GM18868 (cell line): ENCODE measurements around the gene SUGP1.

Experiments
- ATAC-seq: cut with Tn5 transposase; IDR thresholded peaks from one replicate; pipeline ENCODE4 v1.9.1; 2021; ENCODE audit warnings: mild to moderate bottlenecking, moderate library complexity; ENCODE audit not compliant: unreplicated experiment

The SUGP1 gene

GRCh38 chr19:19342086-19343015, 22.0 kb upstream of the SUGP1 start:
- ATAC-seq, result no peak

- no peak for ATAC-seq
Measured at GRCh38 chr19:19341026-19341425, 20.7 kb upstream of the SUGP1 start.

DNA sequence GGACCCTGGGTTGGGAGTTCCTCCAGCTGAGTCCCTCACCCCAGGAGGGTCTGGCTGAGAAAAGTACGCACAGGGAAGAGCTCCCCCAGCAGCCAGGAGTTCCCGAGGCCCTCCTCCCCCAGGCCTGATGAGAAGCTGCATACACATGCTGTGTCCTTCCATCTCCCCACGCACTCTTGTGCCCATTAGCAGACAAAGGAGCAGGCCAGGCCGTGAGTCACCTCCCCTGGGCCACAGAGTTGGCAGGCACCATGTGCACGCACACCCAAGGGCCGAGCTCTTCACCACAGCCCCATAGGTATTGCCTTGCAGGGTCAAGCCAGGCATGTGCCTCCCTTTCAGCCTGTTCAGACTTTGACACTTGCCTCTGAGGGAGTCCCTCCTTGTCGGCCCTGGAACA, 17.8 kb upstream of the SUGP1 start:
- no peak for ATAC-seq

GRCh38 chr19:19337120-19337519, 16.8 kb upstream of the SUGP1 start:
- no peak for ATAC-seq

- ATAC-seq, result no peak
Measured at GRCh38 chr19:19336597-19336996, 16.3 kb upstream of the SUGP1 start.

DNA sequence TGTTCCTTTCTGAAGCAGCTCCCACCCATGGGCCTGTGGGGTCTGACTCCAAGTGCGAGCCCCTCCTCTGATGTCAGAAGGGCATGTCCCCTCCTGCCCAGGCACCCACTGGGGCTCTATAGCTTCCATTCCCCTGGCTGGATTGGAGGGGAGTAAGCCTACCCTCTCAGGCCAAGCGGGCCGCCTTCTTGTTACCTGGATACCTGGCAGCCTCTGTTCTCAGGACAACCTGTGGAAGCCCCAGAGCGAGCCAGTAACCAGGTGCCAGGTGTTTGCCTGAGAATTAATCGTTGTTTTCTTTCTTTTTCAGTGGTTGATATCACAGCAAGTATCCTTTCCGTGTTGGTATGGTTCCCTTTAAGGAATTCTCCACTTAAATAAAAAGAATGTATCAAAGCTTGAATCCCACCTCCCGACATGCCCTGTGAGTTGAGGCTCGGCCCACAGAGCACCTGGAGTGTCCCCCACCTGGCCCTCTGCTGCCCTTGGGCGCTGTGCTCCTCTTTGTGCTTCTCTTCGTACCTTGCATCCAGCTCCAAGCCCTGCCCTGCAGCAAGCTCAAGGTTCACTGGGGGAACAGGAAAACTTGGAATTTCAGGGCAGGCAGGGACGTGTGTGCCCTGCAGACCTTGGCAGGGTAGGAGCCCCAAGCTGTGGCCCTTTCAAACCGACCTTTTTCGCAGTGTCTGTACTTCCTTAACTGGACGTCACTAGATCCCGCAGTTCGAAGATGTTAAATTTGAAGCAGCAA, 15.3 kb upstream of the SUGP1 start:
- ATAC-seq, result no peak

DNA sequence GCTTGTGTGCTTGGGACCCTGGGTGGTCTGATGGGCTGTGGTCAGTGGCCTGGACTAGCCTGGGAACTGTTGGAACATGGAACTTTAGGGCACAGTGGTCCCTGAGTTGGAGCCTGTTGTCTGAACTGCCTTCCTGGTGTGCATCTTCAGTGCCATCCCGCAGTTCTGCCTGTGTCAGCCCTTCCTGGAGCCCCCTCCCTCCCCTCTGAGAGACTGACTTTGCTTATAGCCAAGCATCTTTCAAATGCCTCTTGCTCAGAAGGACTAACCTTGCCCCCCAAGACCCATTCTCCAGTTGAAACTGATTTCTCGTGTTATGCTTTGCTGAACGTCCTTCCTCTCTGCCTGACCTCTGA, 14.7 kb upstream of the SUGP1 start:
- no peak for ATAC-seq

DNA sequence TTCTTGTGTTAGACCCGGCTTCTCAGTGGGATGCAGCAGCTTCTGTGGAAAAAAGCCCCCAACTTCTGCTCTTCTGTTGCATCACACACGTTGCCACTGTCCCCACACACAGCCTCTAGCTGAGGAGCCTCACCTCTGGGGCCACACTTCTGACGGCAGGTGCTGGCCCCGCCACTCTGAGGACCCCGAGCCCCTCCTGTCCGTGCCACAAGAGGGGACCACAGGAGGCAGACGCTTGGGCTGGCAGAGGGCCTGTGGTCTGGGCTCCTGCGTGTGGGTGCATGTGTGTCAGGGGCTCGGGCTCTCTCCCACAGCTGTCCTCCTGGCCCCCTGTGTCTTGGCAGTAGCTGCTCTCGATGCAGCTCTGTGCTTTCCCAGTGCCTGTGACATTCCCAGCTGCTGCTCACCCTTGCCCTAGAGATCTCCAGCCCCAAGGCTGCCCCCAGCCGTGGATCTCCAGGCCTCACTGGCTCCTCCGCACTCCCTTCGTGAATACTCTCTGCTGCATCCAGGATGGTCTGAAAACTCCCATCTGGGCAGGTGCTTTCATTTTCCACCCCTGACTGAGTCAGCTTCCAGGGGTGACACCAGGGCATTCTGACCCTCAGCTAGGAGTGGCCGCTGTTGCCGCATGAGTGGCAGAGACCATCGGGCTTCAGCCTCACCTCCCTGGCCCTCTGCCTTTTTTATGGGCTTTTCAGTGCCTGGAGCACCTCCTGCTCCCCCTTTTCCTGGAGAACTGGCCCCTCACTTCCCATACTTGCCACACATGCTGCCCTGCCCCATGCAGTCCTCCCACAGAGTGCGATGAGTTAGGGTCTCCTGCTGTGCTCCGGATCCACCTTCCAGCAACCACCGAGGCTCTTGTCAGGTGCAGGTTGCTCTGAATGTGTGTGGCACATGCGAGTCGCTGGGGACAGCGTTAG, 14.0 kb upstream of the SUGP1 start:
- no peak for ATAC-seq

- ATAC-seq, result no peak
Measured at GRCh38 chr19:19329126-19329525, 8.8 kb upstream of the SUGP1 start.

DNA sequence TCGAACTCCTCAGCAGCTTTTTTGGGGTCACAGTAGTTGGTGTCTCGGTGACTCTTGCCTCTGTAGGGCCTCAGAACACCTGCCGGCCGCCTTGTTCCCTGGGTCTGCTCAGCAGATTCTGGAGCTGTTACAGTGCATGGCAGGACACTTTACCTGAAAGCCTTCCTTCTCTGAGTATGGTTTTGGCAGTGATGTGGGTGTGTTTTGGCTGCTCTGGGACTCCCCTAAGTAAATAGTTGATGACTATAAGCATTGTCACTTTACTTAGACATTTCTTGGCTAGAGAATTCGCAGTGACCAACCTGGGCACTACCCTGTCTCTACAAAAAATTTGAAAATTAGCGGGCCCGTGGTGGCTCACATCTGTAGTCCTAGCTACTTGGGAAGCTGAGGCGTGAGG, 7.4 kb upstream of the SUGP1 start:
- ATAC-seq, result no peak

DNA sequence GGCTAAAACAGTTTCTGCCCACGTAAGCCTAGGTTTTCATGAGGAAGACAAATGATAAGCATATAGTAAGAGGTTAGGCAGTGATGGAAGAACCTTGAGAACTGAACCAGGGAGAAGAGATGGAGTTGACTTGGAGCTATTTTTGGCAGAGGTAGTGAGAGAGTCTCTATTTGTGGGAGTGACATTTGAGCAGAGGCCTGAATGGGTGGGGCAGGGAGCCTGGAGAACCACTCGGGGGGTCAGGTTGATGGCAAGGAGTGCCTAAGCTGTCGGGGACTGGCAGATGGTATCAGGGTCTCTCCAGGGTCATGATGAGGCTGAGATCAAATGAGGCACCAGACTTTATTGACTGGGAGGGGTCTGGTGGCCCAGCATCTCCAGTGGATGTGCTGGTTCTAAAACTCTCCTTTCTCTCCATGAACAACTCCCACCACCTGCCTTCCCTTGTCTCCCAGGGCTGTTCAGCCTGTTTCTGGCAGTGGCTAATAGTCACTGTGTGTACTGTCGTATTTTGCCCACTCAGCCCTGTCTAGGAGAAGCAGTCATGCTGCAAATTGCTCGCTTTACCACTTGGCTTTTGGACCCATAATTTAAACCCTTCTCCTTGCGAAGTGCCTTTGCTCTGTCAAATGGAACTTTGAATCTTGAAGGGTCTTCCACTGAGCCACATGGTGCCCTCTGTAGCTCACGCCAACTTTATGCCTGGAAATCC, 3.9 kb upstream of the SUGP1 start:
- no peak for ATAC-seq

GRCh38 chr19:19321141-19321577, 850 bp upstream of the SUGP1 start:
- no peak for ATAC-seq

GRCh38 chr19:19319732-19320360, 463 bp downstream of the SUGP1 start:
- no peak for ATAC-seq

- ATAC-seq, result no peak
Measured at GRCh38 chr19:19316082-19316481, 4.2 kb downstream of the SUGP1 start.

GRCh38 chr19:19315444-19315843, 4.9 kb downstream of the SUGP1 start:
- ATAC-seq, result no peak

GRCh38 chr19:19308373-19308772, 11.9 kb downstream of the SUGP1 start:
- ATAC-seq, result no peak

- ATAC-seq, result no peak
Measured at GRCh38 chr19:19306191-19306590, 14.1 kb downstream of the SUGP1 start.

DNA sequence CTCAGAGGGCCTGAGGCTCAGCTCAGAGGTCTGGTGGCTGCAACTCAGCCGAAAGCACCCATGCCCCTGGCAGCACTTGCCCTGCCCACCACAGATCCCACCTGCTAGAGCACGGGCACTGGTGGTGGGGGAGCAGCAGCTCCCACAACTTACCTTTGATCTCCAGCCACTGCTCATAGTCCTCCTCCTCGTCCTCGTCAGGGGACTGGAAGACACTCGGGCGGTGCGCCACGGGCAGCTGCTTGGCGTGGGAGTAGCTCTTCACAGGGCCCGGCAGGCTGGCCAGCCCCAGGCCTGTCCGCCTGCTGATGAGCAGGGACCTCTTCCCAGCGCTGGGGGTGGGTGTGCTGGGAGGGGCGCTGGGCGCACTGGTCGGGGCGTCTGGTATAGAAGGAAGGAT, 14.6 kb downstream of the SUGP1 start:
- ATAC-seq, result no peak

- ATAC-seq, result no peak
Measured at GRCh38 chr19:19305066-19305465, 15.2 kb downstream of the SUGP1 start.
